Karpas-422 (cell line): Measurements from ENCODE around the gene HBA2. TPM values are rescaled to one million over a fixed set of nuclear protein-coding genes. Genes with fewer than 3 reads are reported as not detected.
A peak's percentile ranks its signal among the peaks of the same experiment; 100 is the strongest.

Source experiments
- DNase-seq: peaks from one replicate; pipeline ENCODE4 v3.0.0-alpha.2; 2015
- H2AFZ ChIP-seq: fragments of 200-600 bp; sonication (generic); 2 replicates; pipeline ENCODE4 v1.6.1; 2014; ENCODE audit warnings: antibody characterized with exemption, low read length, mixed read lengths
- H3K27ac ChIP-seq: fragments of 200-600 bp; sonication (generic); 2 replicates; pipeline ENCODE4 v1.5.1; 2014; ENCODE audit warnings: mild to moderate bottlenecking, low read length, moderate library complexity
- H3K27me3 ChIP-seq: fragments of 200-600 bp; sonication (generic); 2 replicates; pipeline ENCODE4 v1.6.1; 2014; ENCODE audit warnings: low read length, mixed read lengths
- H3K36me3 ChIP-seq: fragments of 200-600 bp; sonication (generic); 2 replicates; pipeline ENCODE4 v1.6.1; 2014; ENCODE audit warnings: low read length, mixed read lengths; ENCODE audit not compliant: insufficient read depth
- H3K4me1 ChIP-seq: fragments of 200-600 bp; sonication (generic); 2 replicates; pipeline ENCODE4 v1.6.1; 2014; ENCODE audit warnings: mild to moderate bottlenecking, low read length, mixed read lengths
- H3K4me2 ChIP-seq: fragments of 200-600 bp; sonication (generic); 2 replicates; pipeline ENCODE4 v1.6.1; 2014; ENCODE audit warnings: low read length, low read depth, mild to moderate bottlenecking; ENCODE audit not compliant: poor library complexity, severe bottlenecking
- H3K4me3 ChIP-seq: fragments of 200-600 bp; sonication (generic); 2 replicates; pipeline ENCODE4 v1.5.1; 2014; ENCODE audit warnings: mild to moderate bottlenecking, antibody characterized with exemption, low read length, mixed read lengths
- H3K79me2 ChIP-seq: fragments of 200-600 bp; sonication (generic); 2 replicates; pipeline ENCODE4 v1.6.1; 2014; ENCODE audit warnings: mild to moderate bottlenecking, low read length, mixed read lengths
- H3K9ac ChIP-seq: fragments of 200-600 bp; sonication (generic); 2 replicates; pipeline ENCODE4 v1.6.0; 2014; ENCODE audit warnings: low read length
- H3K9me2 ChIP-seq: fragments of 200-600 bp; sonication (generic), shearing (Covaris generic); replicated peaks from 2 replicates; pipeline ENCODE4 v1.6.0; 2014; ENCODE audit warnings: mild to moderate bottlenecking, low read length, moderate library complexity; ENCODE audit not compliant: insufficient read depth
- H3K9me3 ChIP-seq: fragments of 300-700, 200-600 bp; sonication (generic); 2 replicates; pipeline ENCODE4 v1.6.1; 2014; ENCODE audit warnings: low read length, mixed read lengths
- H4K20me1 ChIP-seq: fragments of 200-600 bp; sonication (generic); 2 replicates; pipeline ENCODE4 v1.6.1; 2014; ENCODE audit warnings: mild to moderate bottlenecking, antibody characterized with exemption, low read length, low read depth; ENCODE audit not compliant: insufficient read depth
- total RNA-seq: library from RNA; depleted of rRNA; stranded (reverse); fragments of >200 nt; shearing (Covaris generic); gene quantifications from 2 replicates; pipeline ENCODE4 v1.2.3, GENCODE V29; 2014; ENCODE audit warnings: low replicate concordance

Gene HBA2
- total RNA-seq, 1 experiment from 2014 or later: not detected

DNA sequence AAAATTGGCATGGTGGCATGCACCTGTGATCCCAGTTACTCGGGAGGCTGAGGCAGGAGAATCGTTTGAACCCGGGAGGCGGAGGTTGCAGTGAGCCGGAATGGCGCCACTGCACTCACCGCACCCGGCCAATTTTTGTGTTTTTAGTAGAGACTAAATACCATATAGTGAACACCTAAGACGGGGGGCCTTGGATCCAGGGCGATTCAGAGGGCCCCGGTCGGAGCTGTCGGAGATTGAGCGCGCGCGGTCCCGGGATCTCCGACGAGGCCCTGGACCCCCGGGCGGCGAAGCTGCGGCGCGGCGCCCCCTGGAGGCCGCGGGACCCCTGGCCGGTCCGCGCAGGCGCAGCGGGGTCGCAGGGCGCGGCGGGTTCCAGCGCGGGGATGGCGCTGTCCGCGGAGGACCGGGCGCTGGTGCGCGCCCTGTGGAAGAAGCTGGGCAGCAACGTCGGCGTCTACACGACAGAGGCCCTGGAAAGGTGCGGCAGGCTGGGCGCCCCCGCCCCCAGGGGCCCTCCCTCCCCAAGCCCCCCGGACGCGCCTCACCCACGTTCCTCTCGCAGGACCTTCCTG is 7.5 kb downstream of the HBA2 start, which contains the start of gene HBQ1:
Gene HBQ1, plus strand, starts transcription at position 359 of the 575 bp plus-strand sequence. Its CDS starts 28 bp downstream, at position 387.
- H3K9ac ChIP-seq: no peak within 1 kb of the TSS
- H2AFZ ChIP-seq: no peak within 1 kb of the TSS
- no peaks in the 10 kb centered on the region for H3K9me3 ChIP-seq
- H3K4me2 ChIP-seq: no peak within 1 kb of the TSS
- no peaks in the 10 kb centered on the region for H3K36me3 ChIP-seq
- DNase-seq: no peak
- H3K4me3 ChIP-seq: no peak within 1 kb of the TSS
- H4K20me1 ChIP-seq: peaks cover 5% of the 10 kb centered on the region; the same call in 1 of the 2 replicates
- peaks cover 2% of the 10 kb centered on the region; the same call in 1 of the 2 replicates for H3K4me1 ChIP-seq
- H3K79me2 ChIP-seq: no peaks in the 10 kb centered on the region
- H3K9me2 ChIP-seq: no peaks in the 10 kb centered on the region
- H3K27ac ChIP-seq: no peak within 1 kb of the TSS
- no peaks in the 10 kb centered on the region for H3K27me3 ChIP-seq

DNA sequence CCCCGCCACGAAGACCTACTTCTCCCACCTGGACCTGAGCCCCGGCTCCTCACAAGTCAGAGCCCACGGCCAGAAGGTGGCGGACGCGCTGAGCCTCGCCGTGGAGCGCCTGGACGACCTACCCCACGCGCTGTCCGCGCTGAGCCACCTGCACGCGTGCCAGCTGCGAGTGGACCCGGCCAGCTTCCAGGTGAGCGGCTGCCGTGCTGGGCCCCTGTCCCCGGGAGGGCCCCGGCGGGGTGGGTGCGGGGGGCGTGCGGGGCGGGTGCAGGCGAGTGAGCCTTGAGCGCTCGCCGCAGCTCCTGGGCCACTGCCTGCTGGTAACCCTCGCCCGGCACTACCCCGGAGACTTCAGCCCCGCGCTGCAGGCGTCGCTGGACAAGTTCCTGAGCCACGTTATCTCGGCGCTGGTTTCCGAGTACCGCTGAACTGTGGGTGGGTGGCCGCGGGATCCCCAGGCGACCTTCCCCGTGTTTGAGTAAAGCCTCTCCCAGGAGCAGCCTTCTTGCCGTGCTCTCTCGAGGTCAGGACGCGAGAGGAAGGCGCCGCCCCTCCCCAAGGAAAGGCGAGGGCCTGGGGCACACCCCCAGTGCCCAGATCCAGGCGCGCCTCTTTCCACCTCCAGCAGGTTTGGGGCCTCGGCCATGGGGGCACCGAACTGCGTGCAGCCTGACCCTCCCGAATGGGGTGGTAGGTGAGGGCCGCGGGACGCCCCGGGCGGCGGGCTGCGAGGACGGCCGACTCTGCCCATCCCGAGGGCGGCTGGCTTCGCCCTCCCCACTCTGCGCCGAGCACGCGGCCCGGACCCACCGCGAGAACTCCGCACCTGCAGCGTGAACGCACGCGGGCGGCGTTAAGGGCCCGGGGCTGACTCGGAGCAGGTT is 8.2 kb downstream of the HBA2 start:
- Histone ChIP-seq H3K36me3 (no peaks in the 10 kb centered on the region), H3K27ac (no peak overlapping the region), H3K9ac (no peak overlapping the region), H3K4me3 (no peak overlapping the region), H3K4me1 (peaks cover 2% of the 10 kb centered on the region; the same call in 1 of the 2 replicates), H3K9me3 (no peaks in the 10 kb centered on the region), H3K9me2 (no peaks in the 10 kb centered on the region), H2AFZ (no peak overlapping the region), H4K20me1 (peaks cover 5% of the 10 kb centered on the region; the same call in 1 of the 2 replicates), H3K4me2 (no peak overlapping the region), H3K79me2 (no peaks in the 10 kb centered on the region), H3K27me3 (no peaks in the 10 kb centered on the region)
- DNase-seq: peak; percentile 93

DNA sequence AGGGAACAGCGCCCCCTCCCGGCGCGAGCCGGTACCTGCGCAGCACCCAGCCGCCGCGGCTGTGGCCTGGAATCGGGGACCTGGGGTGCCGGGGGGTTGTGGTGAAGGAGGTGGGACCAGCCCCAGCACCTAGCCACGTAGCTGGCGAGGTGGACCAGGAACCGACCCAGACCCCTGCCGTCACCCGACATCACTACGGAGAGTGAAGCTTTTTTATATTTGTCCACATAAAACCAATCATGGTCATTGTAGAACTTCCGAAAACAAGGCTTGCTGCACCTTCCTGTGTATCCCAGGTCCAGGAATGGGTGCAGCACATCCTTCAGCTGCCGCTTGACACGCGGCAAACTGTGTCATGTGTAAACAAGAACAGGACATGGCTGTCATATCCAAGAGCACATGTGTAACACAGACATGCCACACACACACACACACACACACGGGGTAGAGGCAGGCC is 8.9 kb downstream of the HBA2 start:
- Histone ChIP-seq H3K79me2 (no peaks in the 10 kb centered on the region), H3K27ac (no peak overlapping the region), H3K4me3 (no peak overlapping the region), H3K9me3 (no peaks in the 10 kb centered on the region), H3K4me1 (peaks cover 2% of the 10 kb centered on the region; the same call in 1 of the 2 replicates), H3K4me2 (no peak overlapping the region), H3K9me2 (no peaks in the 10 kb centered on the region), H4K20me1 (peaks cover 5% of the 10 kb centered on the region; the same call in 1 of the 2 replicates), H2AFZ (no peak overlapping the region), H3K9ac (no peak overlapping the region), H3K36me3 (no peaks in the 10 kb centered on the region), H3K27me3 (no peaks in the 10 kb centered on the region)
- DNase-seq: peak; percentile 53

DNA sequence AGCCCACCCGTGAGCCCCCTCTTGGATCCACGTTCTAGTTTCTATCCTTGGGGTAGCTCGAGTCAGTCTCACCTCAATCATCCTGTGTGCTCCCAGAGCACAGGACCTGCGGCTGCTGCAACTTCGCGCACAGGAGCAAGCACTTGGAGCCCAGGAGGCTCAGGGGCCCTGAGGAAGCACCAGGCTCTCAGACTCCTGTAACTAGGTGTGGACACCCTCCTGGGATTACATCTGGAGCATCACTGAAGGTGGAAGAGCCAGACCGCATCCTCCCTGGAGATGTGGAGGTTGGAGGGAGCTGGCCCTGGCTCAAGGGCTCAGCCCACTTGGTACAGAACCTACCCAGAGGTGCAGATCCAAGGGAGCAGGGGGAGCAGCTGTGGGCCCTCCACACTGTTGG is 10.3 kb downstream of the HBA2 start:
- no peaks in the 10 kb centered on the region for H3K27me3 ChIP-seq
- H3K36me3 ChIP-seq: 0 out of 2 replicates have a peak, but pooled peaks cover 4% of the 10 kb centered on the region
- no peaks in the 10 kb centered on the region for H3K9me2 ChIP-seq
- no peaks in the 10 kb centered on the region for H3K9me3 ChIP-seq
- peaks cover 4% of the 10 kb centered on the region; the same call in 1 of the 2 replicates for H4K20me1 ChIP-seq
- H3K4me3 ChIP-seq: no peak overlapping the region
- H3K27ac ChIP-seq: no peak overlapping the region
- H3K4me2 ChIP-seq: no peak overlapping the region
- no peak overlapping the region for H3K9ac ChIP-seq
- peaks cover 2% of the 10 kb centered on the region; the same call in 1 of the 2 replicates for H3K4me1 ChIP-seq
- DNase-seq: no peak
- no peaks in the 10 kb centered on the region for H3K79me2 ChIP-seq
- no peak overlapping the region for H2AFZ ChIP-seq

DNA sequence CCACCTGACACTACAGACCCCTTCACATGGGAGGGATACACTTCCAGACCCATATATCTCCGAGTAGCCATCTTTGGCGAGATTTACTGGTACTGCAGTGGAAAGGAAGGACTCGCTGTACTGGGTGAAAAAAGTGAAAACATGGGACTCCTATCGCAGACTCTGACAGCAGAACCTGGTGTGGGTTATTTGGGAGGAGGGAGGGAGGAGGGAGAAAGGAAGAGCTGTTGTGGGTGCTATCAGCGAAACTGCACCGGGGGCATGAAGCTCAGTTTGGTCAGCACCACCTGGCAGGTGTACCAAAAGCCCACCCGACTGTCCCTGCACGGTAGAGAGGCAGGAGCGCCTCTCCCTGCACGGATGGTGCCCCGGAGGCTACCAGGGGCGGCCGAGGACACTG is 12.5 kb downstream of the HBA2 start:
- no peaks in the 10 kb centered on the region for H3K27me3 ChIP-seq
- no peak overlapping the region for H3K4me2 ChIP-seq
- DNase-seq: no peak
- H4K20me1 ChIP-seq: no peaks in the 10 kb centered on the region
- no peak overlapping the region for H3K9ac ChIP-seq
- no peak overlapping the region for H2AFZ ChIP-seq
- no peaks in the 10 kb centered on the region for H3K9me2 ChIP-seq
- no peak overlapping the region for H3K4me3 ChIP-seq
- peaks cover 15% of the 10 kb centered on the region; the same call in 1 of the 2 replicates for H3K36me3 ChIP-seq
- peaks cover 2% of the 10 kb centered on the region; the same call in 1 of the 2 replicates for H3K4me1 ChIP-seq
- H3K79me2 ChIP-seq: no peaks in the 10 kb centered on the region
- no peaks in the 10 kb centered on the region for H3K9me3 ChIP-seq
- no peak overlapping the region for H3K27ac ChIP-seq

DNA sequence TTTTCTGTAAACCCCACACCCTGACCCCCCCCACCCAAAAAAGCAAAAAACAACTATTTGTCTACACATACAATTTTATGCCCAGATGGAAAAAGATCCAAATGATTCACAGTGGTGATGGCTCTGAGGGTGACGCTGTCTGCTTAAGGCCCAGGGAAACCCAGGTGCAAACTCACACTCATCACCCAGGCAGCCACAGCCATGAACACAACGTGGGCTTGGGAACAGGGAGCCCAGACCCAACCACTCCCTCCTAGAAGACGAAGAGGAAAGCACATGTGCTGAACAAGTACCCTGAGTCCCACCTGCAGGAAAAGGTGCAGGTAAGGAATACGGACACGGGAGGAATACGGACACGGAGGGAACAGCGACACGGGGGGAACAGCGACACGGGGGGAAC is 13.0 kb downstream of the HBA2 start:
- H3K27ac ChIP-seq: no peak overlapping the region
- H3K4me3 ChIP-seq: no peak overlapping the region
- no peak for DNase-seq
- no peaks in the 10 kb centered on the region for H3K9me2 ChIP-seq
- peaks cover 2% of the 10 kb centered on the region; the same call in 1 of the 2 replicates for H3K4me1 ChIP-seq
- H4K20me1 ChIP-seq: no peaks in the 10 kb centered on the region
- no peaks in the 10 kb centered on the region for H3K9me3 ChIP-seq
- no peak overlapping the region for H2AFZ ChIP-seq
- no peaks in the 10 kb centered on the region for H3K79me2 ChIP-seq
- no peak overlapping the region for H3K4me2 ChIP-seq
- H3K9ac ChIP-seq: no peak overlapping the region
- no peaks in the 10 kb centered on the region for H3K27me3 ChIP-seq
- peaks cover 15% of the 10 kb centered on the region; the same call in 1 of the 2 replicates for H3K36me3 ChIP-seq

DNA sequence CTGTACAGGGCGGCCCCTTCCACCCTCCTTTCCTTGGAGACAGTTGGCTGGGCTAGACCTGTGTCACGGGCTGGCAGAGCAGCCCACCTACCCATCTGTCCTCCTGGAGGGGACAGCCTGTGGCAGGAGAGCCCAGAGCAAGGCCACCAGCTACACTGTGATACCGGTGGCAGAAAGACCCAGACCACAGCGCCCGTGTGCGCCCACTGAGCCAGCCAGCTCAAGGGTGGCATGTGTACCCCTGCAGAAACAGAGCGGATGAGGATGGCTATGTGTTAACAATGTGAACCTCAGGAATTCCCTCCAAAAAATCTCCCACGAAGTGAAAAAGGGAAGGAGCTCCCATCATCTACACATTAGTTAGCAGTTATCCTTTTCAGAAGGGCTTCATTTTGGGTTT is 14.7 kb downstream of the HBA2 start:
- Histone ChIP-seq H3K9me3 (no peaks in the 10 kb centered on the region), H3K4me2 (no peak overlapping the region), H3K36me3 (peaks cover 25% of the 10 kb centered on the region; the same call in 1 of the 2 replicates), H3K27ac (no peak overlapping the region), H3K4me3 (no peak overlapping the region), H2AFZ (no peak overlapping the region), H4K20me1 (no peaks in the 10 kb centered on the region), H3K9me2 (no peaks in the 10 kb centered on the region), H3K9ac (no peak overlapping the region), H3K27me3 (no peaks in the 10 kb centered on the region), H3K79me2 (no peaks in the 10 kb centered on the region), H3K4me1 (no peaks in the 10 kb centered on the region)
- DNase-seq: no peak

DNA sequence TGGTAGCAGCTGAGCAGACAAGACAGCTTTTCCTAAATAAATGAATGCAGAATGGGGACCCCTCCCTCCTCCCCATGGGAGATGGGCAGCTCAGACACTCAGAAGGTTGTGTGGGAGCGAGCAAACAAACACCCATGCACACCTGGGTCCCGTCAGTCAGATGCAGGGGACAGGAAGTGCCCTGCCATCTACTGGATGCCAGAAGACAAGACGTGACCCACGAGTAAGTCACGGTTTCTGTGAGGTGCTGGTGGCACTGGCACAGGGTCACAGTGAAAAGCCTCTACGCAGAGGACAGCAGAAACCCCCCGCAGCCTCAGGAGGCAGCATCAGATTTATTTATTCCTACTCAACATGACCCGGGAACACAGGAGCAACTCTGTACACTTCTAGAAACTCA is 16.0 kb downstream of the HBA2 start:
- H3K9me3 ChIP-seq: no peaks in the 10 kb centered on the region
- no peaks in the 10 kb centered on the region for H3K9me2 ChIP-seq
- H3K4me1 ChIP-seq: no peaks in the 10 kb centered on the region
- H3K4me2 ChIP-seq: no peak overlapping the region
- no peak overlapping the region for H3K27ac ChIP-seq
- H3K4me3 ChIP-seq: no peak overlapping the region
- no peaks in the 10 kb centered on the region for H3K79me2 ChIP-seq
- H3K36me3 ChIP-seq: peaks cover 30% of the 10 kb centered on the region; the same call in 1 of the 2 replicates
- H4K20me1 ChIP-seq: no peaks in the 10 kb centered on the region
- H3K27me3 ChIP-seq: no peaks in the 10 kb centered on the region
- no peak overlapping the region for H2AFZ ChIP-seq
- H3K9ac ChIP-seq: no peak overlapping the region
- DNase-seq: peak; percentile 65
